GM10266 (cell line): ENCODE measurements around the gene SYT7.

Source experiments
- DNase-seq: peaks from one replicate; pipeline ENCODE4 v3.0.0; 2012; ENCODE audit errors: extremely low spot score
- TF ChIP-seq, protein P1 (sequence below): IDR thresholded peaks from 2 replicates; pipeline ENCODE4 v1.5.1; 2012; ENCODE audit warnings: mild to moderate bottlenecking, low read depth; ENCODE audit not compliant: control insufficient read depth, insufficient read depth; ENCODE audit errors: missing control alignments

SYT7 gene

DNA sequence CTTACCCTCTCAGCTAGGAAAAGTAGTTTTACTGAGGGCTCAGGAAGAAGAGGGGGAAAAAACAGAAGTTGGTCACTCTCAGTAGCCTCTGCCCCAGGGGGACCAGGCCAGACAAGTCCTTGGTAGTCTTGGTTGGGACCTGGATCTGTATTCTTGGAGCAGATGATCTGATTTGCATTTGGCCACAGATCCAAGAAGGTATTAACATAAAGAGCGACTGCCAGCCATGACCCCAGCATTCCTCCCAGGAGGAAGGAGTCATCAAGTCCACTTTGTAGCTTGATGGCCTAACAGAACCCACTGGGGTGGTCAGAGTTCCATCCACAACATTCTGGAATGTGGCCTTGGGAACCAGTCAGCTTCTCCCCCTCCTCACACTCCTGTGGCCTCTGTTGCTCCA lies 78.4 kb downstream of the SYT7 start:
- TF ChIP-seq, protein P1, sequence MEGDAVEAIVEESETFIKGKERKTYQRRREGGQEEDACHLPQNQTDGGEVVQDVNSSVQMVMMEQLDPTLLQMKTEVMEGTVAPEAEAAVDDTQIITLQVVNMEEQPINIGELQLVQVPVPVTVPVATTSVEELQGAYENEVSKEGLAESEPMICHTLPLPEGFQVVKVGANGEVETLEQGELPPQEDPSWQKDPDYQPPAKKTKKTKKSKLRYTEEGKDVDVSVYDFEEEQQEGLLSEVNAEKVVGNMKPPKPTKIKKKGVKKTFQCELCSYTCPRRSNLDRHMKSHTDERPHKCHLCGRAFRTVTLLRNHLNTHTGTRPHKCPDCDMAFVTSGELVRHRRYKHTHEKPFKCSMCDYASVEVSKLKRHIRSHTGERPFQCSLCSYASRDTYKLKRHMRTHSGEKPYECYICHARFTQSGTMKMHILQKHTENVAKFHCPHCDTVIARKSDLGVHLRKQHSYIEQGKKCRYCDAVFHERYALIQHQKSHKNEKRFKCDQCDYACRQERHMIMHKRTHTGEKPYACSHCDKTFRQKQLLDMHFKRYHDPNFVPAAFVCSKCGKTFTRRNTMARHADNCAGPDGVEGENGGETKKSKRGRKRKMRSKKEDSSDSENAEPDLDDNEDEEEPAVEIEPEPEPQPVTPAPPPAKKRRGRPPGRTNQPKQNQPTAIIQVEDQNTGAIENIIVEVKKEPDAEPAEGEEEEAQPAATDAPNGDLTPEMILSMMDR = no peak
- no peak for DNase-seq

DNA sequence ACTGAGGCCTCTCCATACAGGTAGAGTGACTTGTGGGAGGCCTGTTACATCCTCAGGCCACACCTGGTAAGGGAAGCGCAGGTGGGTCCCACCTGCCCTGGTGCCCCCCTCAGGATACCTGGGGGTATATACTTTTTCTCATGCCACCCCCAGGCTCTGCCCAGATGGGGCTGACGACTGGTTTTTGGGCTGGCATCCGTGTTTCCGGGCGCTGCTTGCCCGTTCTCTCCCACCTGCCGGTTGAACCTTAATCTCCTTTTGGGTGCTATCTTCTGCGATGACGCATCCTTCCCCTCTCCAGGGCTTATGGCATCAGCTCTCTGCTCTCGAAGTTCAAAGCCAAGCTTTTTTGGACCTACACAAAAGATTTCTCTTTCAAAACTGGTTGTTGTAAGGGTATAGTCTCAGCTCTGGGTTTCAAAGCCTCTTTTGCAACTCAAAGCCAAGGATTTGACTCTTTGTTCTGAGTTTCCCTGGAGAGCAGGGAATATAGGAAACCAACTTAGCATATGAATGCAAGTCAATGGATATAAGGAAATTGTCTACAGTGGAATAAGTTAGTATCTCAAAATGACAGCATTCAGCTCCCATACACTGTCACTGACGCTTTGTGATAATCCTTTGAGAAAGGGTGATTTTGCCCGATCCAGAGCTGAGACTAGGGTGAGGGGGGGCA lies 80.9 kb downstream of the SYT7 start:
- no peak for DNase-seq
- TF ChIP-seq, protein P1 = no peak

DNA sequence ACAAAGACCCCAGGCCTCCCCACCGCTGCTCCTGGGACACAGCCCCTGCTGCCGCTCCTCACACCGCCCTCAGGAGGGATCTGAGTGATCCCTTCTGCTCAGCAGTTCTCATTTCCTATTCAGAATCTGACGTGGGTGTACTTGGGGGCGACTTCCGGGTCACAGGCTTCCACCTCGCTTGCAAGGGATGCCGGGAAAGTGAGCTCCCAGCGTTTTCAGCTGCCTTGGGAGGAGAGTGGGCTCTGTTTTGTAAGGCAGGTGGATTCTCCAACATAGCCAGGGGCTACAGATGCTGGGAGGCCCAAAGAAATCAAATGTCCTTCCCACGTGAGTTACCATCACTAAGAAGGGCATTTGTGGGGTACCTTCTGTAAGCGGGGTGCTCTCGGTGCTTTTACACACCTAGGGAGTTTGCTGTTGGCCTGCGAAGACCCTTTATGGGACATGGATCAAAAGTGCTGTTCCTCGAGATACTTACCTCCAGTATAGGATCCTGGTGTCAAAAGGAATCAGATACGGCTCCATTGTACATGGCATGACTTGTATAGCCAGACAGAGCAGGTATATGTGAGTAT lies 82.0 kb downstream of the SYT7 start:
- DNase-seq = no peak
- TF ChIP-seq, protein P1 = no peak

DNA sequence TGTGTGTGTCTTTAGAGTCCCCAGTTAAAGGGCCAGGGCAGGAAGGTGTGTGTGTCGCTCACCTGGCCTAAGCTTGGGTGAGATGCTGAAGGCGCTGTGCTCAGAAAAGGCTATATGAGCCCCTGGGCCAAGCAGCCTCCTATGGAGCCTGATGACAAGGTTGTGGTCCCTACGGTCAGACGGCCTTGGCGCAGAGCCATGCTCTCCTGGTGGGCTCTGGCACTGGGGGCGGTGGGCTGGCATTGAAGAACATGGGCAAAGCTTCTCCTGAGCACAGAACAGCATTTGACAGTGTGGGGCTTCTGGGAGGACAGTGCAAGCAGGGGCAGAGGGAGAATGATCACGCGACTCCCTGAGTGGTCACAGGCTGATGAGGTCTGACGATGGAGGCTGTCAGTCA lies 83.0 kb downstream of the SYT7 start:
- TF ChIP-seq, protein P1 = no peak
- no peak for DNase-seq

DNA sequence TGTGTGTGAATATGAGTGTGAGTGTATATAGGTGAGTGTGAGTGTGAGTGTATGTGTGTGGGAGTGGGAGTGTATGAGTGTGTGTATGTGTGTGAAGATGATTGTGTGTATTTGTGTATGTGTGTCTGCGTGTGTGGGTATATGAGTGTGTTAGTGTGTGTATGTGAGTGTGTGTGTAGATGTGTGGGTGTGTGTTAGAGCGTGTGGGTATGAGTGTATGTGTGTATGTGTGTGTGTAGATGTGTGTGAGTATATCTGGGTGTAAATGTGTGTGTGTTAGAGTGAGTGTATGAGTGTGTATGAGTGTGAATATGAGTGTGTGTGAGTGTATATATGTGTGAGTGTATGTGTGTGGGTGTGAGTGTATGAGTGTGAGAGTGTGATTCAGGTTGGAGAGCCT lies 83.4 kb downstream of the SYT7 start:
- no peak for DNase-seq
- TF ChIP-seq, protein P1 = no peak

DNA sequence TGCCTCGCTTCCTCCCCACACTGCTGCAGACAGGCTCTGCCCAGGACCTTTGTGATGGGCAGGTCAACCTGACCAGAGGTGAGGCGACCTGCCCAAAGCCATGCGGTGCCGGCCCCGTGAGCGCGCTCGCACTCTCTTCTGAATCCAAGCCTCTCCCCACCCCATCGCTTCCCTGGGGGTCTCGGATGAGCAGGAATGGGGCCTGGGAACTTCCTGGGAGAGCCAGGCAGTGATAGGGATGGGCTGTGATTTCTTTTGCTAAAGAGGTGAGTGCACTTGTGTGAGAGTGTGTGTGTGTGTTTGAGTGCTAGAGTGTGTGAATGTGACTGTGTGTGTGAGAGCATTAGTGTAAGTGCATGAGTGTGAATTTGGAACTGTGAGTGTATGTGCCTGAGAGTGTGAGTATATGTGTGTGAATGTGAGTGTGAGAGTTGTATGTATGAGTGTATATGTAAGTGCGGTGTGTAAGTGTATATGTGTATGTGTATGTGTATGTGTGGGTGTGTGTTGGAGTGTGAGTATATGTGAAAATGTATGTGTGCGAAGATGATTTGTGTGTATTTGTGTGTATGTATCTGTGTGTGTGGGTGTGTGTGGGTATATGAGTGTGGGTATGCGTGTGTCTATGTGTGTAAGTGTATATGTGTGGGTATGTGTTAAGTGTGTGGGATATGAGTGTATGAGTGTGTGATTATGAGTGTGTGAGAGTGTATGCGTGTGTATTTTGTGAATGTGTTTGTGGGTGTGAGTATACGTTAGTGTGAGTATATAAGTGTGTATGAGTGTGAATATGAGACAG lies 84.1 kb downstream of the SYT7 start:
- no peak for DNase-seq
- TF ChIP-seq, protein P1 = no peak
